OCI-LY1 (cell line): Measurements from ENCODE around the gene PDE4C.

Experiments
- H2AFZ ChIP-seq: fragments of 200-600 bp; sonication (generic), shearing (Covaris generic); 2 replicates; pipeline ENCODE4 v1.6.0; 2014; ENCODE audit warnings: antibody characterized with exemption, mild to moderate bottlenecking, low read length
- H3F3A ChIP-seq: fragments of 200-600 bp; sonication (generic), shearing (Covaris generic); 2 replicates; pipeline ENCODE4 v1.6.0; 2014; ENCODE audit warnings: mild to moderate bottlenecking, antibody characterized with exemption, low read length, moderate library complexity; ENCODE audit not compliant: insufficient read depth
- H3K27ac ChIP-seq: fragments of 200-600 bp; sonication (generic); 2 replicates; pipeline ENCODE4 v1.5.1; 2014; ENCODE audit warnings: low read length, mixed run types, mild to moderate bottlenecking, low read depth; ENCODE audit not compliant: poor library complexity, severe bottlenecking
- H3K27me3 ChIP-seq: fragments of 200-600 bp; sonication (generic); 2 replicates; pipeline ENCODE4 v1.6.0; 2014; ENCODE audit warnings: antibody characterized with exemption, mild to moderate bottlenecking, low read length, moderate library complexity; ENCODE audit not compliant: insufficient read depth
- H3K36me3 ChIP-seq: fragments of 200-600 bp; sonication (generic); 2 replicates; pipeline ENCODE4 v1.6.1; 2014; ENCODE audit warnings: mild to moderate bottlenecking, antibody characterized with exemption, low read length, moderate library complexity, mixed read lengths; ENCODE audit not compliant: insufficient read depth
- H3K4me1 ChIP-seq: fragments of 200-600 bp; sonication (generic); 2 replicates; pipeline ENCODE4 v1.5.1; 2014; ENCODE audit warnings: mild to moderate bottlenecking, low read length, moderate library complexity; ENCODE audit not compliant: insufficient read depth, severe bottlenecking
- H3K4me2 ChIP-seq: fragments of 200-600 bp; sonication (generic), shearing (Covaris generic); 2 replicates; pipeline ENCODE4 v1.6.1; 2014; ENCODE audit warnings: low read length
- H3K4me3 ChIP-seq: fragments of 200-600 bp; sonication (generic); 2 replicates; pipeline ENCODE4 v1.5.1; 2014; ENCODE audit warnings: low read length, low read depth, mild to moderate bottlenecking, mixed read lengths; ENCODE audit not compliant: poor library complexity, severe bottlenecking
- H3K79me2 ChIP-seq: fragments of 200-600 bp; shearing (Covaris generic); 2 replicates; pipeline ENCODE4 v1.6.1; 2016; ENCODE audit warnings: mixed run types, low read length, mixed read lengths; ENCODE audit not compliant: insufficient read depth
- H3K9ac ChIP-seq: fragments of 200-600 bp; sonication (generic), shearing (Covaris generic); 2 replicates; pipeline ENCODE4 v1.6.1; 2014; ENCODE audit warnings: mild to moderate bottlenecking, low read length, mixed read lengths
- H3K9me2 ChIP-seq: fragments of 200-600 bp; sonication (generic), shearing (Covaris generic); 2 replicates; pipeline ENCODE4 v1.6.1; 2014; ENCODE audit warnings: low read depth, mild to moderate bottlenecking, low read length, mixed read lengths
- H3K9me3 ChIP-seq: fragments of 200-600 bp; shearing (Covaris generic); 2 replicates; pipeline ENCODE4 v1.6.1; 2014; ENCODE audit warnings: low read length, mixed read lengths
- H4K20me1 ChIP-seq: fragments of 200-600 bp; sonication (generic), shearing (Covaris generic); 2 replicates; pipeline ENCODE4 v1.6.0; 2016; ENCODE audit warnings: mild to moderate bottlenecking, low read length; ENCODE audit not compliant: insufficient read depth
- CTCF ChIP-seq: fragments of 200-600 bp; sonication (generic), shearing (Covaris generic); IDR thresholded peaks from 2 replicates; pipeline ENCODE4 v1.5.1; 2017; ENCODE audit warnings: mild to moderate bottlenecking, antibody characterized with exemption, low read length, moderate library complexity, mixed read lengths
- EZH2 ChIP-seq: fragments of 200-600 bp; sonication (generic), shearing (Covaris generic); IDR thresholded peaks from 2 replicates; pipeline ENCODE4 v1.8.0; 2017; ENCODE audit warnings: borderline replicate concordance, mixed run types, mild to moderate bottlenecking, antibody characterized with exemption, low read length, moderate library complexity, mixed read lengths

PDE4C gene

GRCh38 chr19:18253716-18254115 is 27.5 kb upstream of the PDE4C start:
- H3K27ac ChIP-seq, result peak overlapping the region; percentile 81
- no peak overlapping the region for H3K4me2 ChIP-seq
- peaks cover 20% of the 10 kb centered on the region for H3K4me1 ChIP-seq
- no peaks in the 10 kb centered on the region for H3K9me2 ChIP-seq
- H3K27me3 ChIP-seq, result no peaks in the 10 kb centered on the region
- no peak overlapping the region for H2AFZ ChIP-seq
- H3K4me3 ChIP-seq, result no peak overlapping the region
- TF ChIP-seq CTCF (no peak), EZH2 (no peak)
- no peaks in the 10 kb centered on the region for H4K20me1 ChIP-seq
- 0 out of 2 replicates have a peak, but pooled peaks cover 5% of the 10 kb centered on the region for H3F3A ChIP-seq
- H3K9me3 ChIP-seq, result no peaks in the 10 kb centered on the region
- H3K36me3 ChIP-seq, result peaks cover 20% of the 10 kb centered on the region; the same call in 1 of the 2 replicates
- no peaks in the 10 kb centered on the region for H3K79me2 ChIP-seq
- H3K9ac ChIP-seq, result no peak overlapping the region

GRCh38 chr19:18253130-18253529 is 26.9 kb upstream of the PDE4C start:
- H3K36me3 ChIP-seq, result peaks cover 20% of the 10 kb centered on the region; the same call in 1 of the 2 replicates
- H3K27ac ChIP-seq, result no peak overlapping the region
- no peaks in the 10 kb centered on the region for H3K9me2 ChIP-seq
- no peaks in the 10 kb centered on the region for H4K20me1 ChIP-seq
- no peak overlapping the region for H3K9ac ChIP-seq
- no peaks in the 10 kb centered on the region for H3K9me3 ChIP-seq
- no peak overlapping the region for H3K4me3 ChIP-seq
- H3F3A ChIP-seq, result 0 out of 2 replicates have a peak, but pooled peaks cover 5% of the 10 kb centered on the region
- H3K79me2 ChIP-seq, result no peaks in the 10 kb centered on the region
- TF ChIP-seq CTCF, result no peak
- H3K4me1 ChIP-seq, result peaks cover 20% of the 10 kb centered on the region
- H2AFZ ChIP-seq, result no peak overlapping the region
- no peak overlapping the region for H3K4me2 ChIP-seq
- H3K27me3 ChIP-seq, result no peaks in the 10 kb centered on the region

GRCh38 chr19:18252370-18252717 is 26.1 kb upstream of the PDE4C start:
- Histone ChIP-seq H3K9ac (no peak overlapping the region), H3K4me2 (no peak overlapping the region), H3F3A (0 out of 2 replicates have a peak, but pooled peaks cover 5% of the 10 kb centered on the region), H3K27ac (no peak overlapping the region), H3K79me2 (no peaks in the 10 kb centered on the region), H3K4me3 (no peak overlapping the region), H3K9me2 (no peaks in the 10 kb centered on the region), H3K9me3 (no peaks in the 10 kb centered on the region), H2AFZ (no peak overlapping the region), H4K20me1 (no peaks in the 10 kb centered on the region), H3K4me1 (peaks cover 20% of the 10 kb centered on the region), H3K36me3 (peaks cover 24% of the 10 kb centered on the region), H3K27me3 (no peaks in the 10 kb centered on the region)
- TF ChIP-seq CTCF (no peak), EZH2 (no peak)
